ENCODE results near the gene NMT1. TPM values are rescaled to one million over a fixed set of nuclear protein-coding genes. Genes with fewer than 3 reads are reported as not detected.

NMT1 gene
- total RNA-seq, 1 donor from 2014 or later: 96.5 TPM

DNA sequence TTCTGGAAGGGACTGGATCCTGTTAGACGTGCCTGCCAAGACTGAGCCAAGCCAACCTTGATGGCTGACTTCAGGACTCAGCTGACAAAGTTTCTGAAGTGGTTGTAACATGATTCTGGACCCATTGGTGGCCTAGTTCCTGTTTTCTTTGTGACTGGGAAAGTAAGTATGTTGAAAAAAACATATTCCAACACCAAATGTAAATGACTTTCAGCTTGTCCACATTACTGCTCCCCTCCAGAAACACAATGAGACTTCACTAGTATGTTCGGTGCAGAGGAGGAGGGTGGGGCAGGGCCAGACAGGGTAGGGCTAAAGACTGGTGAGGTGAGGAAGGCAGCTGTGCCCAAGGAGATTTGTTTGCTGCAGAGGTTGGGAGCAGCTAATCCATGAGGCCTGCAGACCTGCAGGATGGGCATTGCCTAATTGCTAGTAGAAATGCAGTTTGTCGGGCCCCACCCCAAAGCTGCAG, 26.4 kb downstream of the NMT1 start:
- DNase-seq: no peak
- TF ChIP-seq CTCF (IDR thresholded peaks at IDR 0.05; ENCODE audit: partially characterized antibody, unreplicated experiment): no peak
- no peak overlapping the region for H3K27ac Mint-ChIP-seq (ENCODE audit: unreplicated experiment)
- no peaks in the 10 kb centered on the region for H3K36me3 Mint-ChIP-seq (ENCODE audit: unreplicated experiment)
- H3K27me3 Mint-ChIP-seq (ENCODE audit: unreplicated experiment): no peaks in the 10 kb centered on the region
- H3K9me3 Mint-ChIP-seq (ENCODE audit: unreplicated experiment): no peaks in the 10 kb centered on the region
- H3K4me1 Mint-ChIP-seq (ENCODE audit: low read depth, unreplicated experiment): no peaks in the 10 kb centered on the region
- H3K4me3 Mint-ChIP-seq (ENCODE audit: unreplicated experiment): no peak overlapping the region

- TF ChIP-seq CTCF (IDR thresholded peaks at IDR 0.05; ENCODE audit: partially characterized antibody, unreplicated experiment): no peak
- Mint-ChIP-seq H3K27me3 (ENCODE audit: unreplicated experiment) (no peaks in the 10 kb centered on the region), H3K4me1 (ENCODE audit: low read depth, unreplicated experiment) (no peaks in the 10 kb centered on the region), H3K9me3 (ENCODE audit: unreplicated experiment) (no peaks in the 10 kb centered on the region), H3K27ac (ENCODE audit: unreplicated experiment) (no peak overlapping the region), H3K4me3 (ENCODE audit: unreplicated experiment) (no peak overlapping the region), H3K36me3 (ENCODE audit: unreplicated experiment) (no peaks in the 10 kb centered on the region)
- DNase-seq: no peak
These were observed 26.9 kb downstream of the NMT1 start for GRCh38 chr17:45087978-45088377.

DNA sequence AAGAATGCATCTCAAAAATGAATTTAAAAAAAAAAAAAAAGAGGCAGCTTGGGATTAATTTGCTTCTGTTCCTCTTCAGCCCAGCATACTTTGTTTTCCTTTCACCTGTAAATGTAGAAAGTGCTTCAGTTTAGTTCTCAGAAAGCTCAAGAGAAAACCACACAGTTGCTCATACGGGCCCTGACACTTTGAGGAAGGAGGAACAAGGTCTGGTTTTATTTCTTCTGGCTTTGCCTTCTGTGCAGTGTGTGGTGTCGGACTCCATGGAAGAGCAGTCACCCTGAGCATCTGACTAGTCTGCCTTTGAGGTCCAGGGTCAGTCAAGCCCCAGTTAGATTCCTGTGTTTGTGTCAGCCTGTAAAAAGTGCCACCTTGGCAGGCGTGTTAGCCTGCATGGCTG, 27.6 kb downstream of the NMT1 start:
- Mint-ChIP-seq H3K36me3 (ENCODE audit: unreplicated experiment) (no peaks in the 10 kb centered on the region), H3K27me3 (ENCODE audit: unreplicated experiment) (no peaks in the 10 kb centered on the region), H3K27ac (ENCODE audit: unreplicated experiment) (no peak overlapping the region), H3K4me3 (ENCODE audit: unreplicated experiment) (no peak overlapping the region), H3K9me3 (ENCODE audit: unreplicated experiment) (no peaks in the 10 kb centered on the region), H3K4me1 (ENCODE audit: low read depth, unreplicated experiment) (no peaks in the 10 kb centered on the region)
- TF ChIP-seq CTCF (IDR thresholded peaks at IDR 0.05; ENCODE audit: partially characterized antibody, unreplicated experiment): no peak
- DNase-seq: no peak

DNA sequence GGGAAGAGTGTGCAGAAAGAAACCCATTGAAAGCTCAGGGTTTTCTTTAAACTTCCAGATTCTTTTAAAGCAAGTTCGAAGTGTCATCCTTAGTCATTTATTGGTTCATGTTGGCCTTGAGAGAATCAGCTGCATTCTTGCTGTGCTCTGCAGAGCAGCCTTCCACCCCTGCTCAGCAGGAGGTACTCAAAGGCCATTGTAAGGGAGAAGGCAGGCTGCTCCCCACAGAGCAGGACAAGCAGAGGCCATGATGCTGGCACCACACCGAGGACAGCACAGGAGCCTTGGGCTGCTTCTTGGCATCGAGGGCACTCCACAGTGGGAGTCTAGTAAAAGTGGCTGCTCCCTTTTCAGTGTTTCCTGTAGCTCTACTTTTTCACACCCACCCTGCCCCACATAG, 29.6 kb downstream of the NMT1 start:
- Mint-ChIP-seq H3K36me3 (ENCODE audit: unreplicated experiment) (no peaks in the 10 kb centered on the region), H3K27me3 (ENCODE audit: unreplicated experiment) (no peaks in the 10 kb centered on the region), H3K4me3 (ENCODE audit: unreplicated experiment) (no peak overlapping the region), H3K27ac (ENCODE audit: unreplicated experiment) (no peak overlapping the region), H3K4me1 (ENCODE audit: low read depth, unreplicated experiment) (no peaks in the 10 kb centered on the region), H3K9me3 (ENCODE audit: unreplicated experiment) (no peaks in the 10 kb centered on the region)
- DNase-seq: no peak
- TF ChIP-seq CTCF (IDR thresholded peaks at IDR 0.05; ENCODE audit: partially characterized antibody, unreplicated experiment): no peak

DNA sequence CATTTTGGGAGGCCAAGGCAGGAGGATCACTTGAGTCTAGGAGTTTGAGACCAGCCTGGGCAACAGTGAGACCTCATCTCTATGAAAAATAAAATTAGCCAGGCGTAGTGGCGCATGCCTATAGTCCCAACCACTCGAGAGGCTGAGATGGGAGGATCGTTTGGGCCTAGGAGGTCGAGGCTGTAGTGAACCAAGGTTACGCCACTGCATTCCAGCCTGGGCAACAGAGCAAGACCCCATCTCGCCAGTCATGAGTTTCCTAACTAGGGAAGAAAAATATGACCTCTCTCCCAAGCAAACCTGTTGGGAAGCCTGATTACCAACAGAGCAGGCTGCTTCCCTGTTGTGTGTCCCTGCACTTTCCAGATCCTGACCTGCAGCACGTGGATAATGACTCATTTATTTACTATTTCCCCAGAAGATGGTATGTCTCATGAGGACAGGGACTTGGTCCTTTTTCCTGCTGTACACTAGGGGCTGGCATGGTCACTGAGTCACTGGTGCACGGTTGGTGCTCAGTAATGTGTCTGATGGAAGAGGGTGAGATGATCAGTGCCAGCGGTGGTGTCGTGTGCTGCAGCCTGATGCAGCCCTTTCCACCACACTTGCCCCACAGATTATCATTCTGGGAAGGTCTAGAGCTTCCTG, 30.8 kb downstream of the NMT1 start:
- H3K4me3 Mint-ChIP-seq (ENCODE audit: unreplicated experiment): no peak overlapping the region
- H3K27ac Mint-ChIP-seq (ENCODE audit: unreplicated experiment): no peak overlapping the region
- no peaks in the 10 kb centered on the region for H3K4me1 Mint-ChIP-seq (ENCODE audit: low read depth, unreplicated experiment)
- TF ChIP-seq CTCF (IDR thresholded peaks at IDR 0.05; ENCODE audit: partially characterized antibody, unreplicated experiment): no peak
- H3K9me3 Mint-ChIP-seq (ENCODE audit: unreplicated experiment): no peaks in the 10 kb centered on the region
- H3K36me3 Mint-ChIP-seq (ENCODE audit: unreplicated experiment): no peaks in the 10 kb centered on the region
- no peak for DNase-seq
- H3K27me3 Mint-ChIP-seq (ENCODE audit: unreplicated experiment): no peaks in the 10 kb centered on the region
